NCI-H2029 (cell line): ENCODE measurements around the gene HARS1.
A peak's percentile ranks its signal among the peaks of the same experiment; 100 is the strongest.
"Not testable (repeated sequence)": the region's sequence is repeated elsewhere in the genome, so short reads cannot be mapped to it uniquely, and the experiment has no call there.

Experiments
- DNase-seq: peaks from one replicate; lab custom pipeline; 2025; lab: John Stamatoyannopoulos, UW

HARS1 gene

GRCh38 chr5:140677947-140678346, 13.2 kb downstream of the HARS1 start:
- DNase-seq, result no peak

GRCh38 chr5:140674629-140675028, 16.5 kb downstream of the HARS1 start:
- no peak for DNase-seq

GRCh38 chr5:140674211-140674610, 17.0 kb downstream of the HARS1 start:
- no peak for DNase-seq

GRCh38 chr5:140673187-140673976, 17.8 kb downstream of the HARS1 start, which contains the start of gene DND1:
DND1 (minus strand) TSS chr5:140673576; CDS start chr5:140673542, 34 bp downstream.
- no peak for DNase-seq

GRCh38 chr5:140672455-140673186, 18.5 kb downstream of the HARS1 start:
- DNase-seq, result no peak

- DNase-seq, result no peak
Measured at GRCh38 chr5:140671472-140672125, 19.6 kb downstream of the HARS1 start.

GRCh38 chr5:140671035-140671434, 20.1 kb downstream of the HARS1 start:
- not testable (repeated sequence) for DNase-seq

GRCh38 chr5:140664359-140665119, 26.6 kb downstream of the HARS1 start, which contains the start of gene WDR55:
WDR55 (plus strand) TSS chr5:140664904; CDS start chr5:140664913, 9 bp downstream.
- DNase-seq, result peak; percentile 93

GRCh38 chr5:140664030-140664358, 27.2 kb downstream of the HARS1 start:
- DNase-seq, result no peak

- DNase-seq, result not testable (repeated sequence)
Measured at GRCh38 chr5:140660371-140660770, 30.8 kb downstream of the HARS1 start.

GRCh38 chr5:140658870-140659269, 32.3 kb downstream of the HARS1 start:
- no peak for DNase-seq

GRCh38 chr5:140647042-140647419, 44.1 kb downstream of the HARS1 start:
- no peak for DNase-seq

GRCh38 chr5:140642718-140643117, 48.5 kb downstream of the HARS1 start:
- DNase-seq, result no peak

GRCh38 chr5:140641716-140642115, 49.5 kb downstream of the HARS1 start:
- DNase-seq, result no peak

- DNase-seq, result peak; percentile 91
Measured at GRCh38 chr5:140639148-140639981, 51.8 kb downstream of the HARS1 start, which contains the start of gene TMCO6. TMCO6 (plus strand) TSS chr5:140639451; CDS start chr5:140639528, 77 bp downstream.

GRCh38 chr5:140638898-140639147, 52.3 kb downstream of the HARS1 start:
- DNase-seq, result not testable (repeated sequence)

GRCh38 chr5:140637371-140638100, 53.6 kb downstream of the HARS1 start:
- DNase-seq, result no peak

- no peak for DNase-seq
Measured at GRCh38 chr5:140635291-140636257, 55.6 kb downstream of the HARS1 start.

- no peak for DNase-seq
Measured at GRCh38 chr5:140634103-140634502, 57.1 kb downstream of the HARS1 start.
